Measurements from ENCODE around the gene THNSL1.

Gene THNSL1

DNA sequence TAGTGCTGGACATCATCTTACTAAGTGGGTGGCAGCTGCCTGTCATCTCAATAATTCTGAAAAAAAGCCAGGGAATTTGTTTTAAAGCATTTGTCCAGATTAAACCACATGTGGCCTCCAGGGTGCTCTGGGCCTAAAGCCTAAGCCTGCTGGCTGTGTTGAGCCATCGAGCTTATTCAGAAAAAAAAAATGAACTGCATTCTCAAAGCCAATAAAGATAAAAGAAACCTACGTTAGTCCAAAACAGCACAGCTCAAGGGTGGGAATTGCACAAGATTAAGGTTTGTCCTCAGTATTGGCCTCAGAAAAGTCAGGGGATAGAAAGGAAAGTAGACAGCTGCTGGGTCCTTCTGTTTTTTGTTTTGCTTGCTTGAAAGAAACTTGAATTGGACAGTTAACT lies 41.4 kb upstream of the THNSL1 start:
- H3K4me3 ChIP-seq (ENCODE audit: low read depth, low read length), result no peak overlapping the region
- TF ChIP-seq, protein P1, sequence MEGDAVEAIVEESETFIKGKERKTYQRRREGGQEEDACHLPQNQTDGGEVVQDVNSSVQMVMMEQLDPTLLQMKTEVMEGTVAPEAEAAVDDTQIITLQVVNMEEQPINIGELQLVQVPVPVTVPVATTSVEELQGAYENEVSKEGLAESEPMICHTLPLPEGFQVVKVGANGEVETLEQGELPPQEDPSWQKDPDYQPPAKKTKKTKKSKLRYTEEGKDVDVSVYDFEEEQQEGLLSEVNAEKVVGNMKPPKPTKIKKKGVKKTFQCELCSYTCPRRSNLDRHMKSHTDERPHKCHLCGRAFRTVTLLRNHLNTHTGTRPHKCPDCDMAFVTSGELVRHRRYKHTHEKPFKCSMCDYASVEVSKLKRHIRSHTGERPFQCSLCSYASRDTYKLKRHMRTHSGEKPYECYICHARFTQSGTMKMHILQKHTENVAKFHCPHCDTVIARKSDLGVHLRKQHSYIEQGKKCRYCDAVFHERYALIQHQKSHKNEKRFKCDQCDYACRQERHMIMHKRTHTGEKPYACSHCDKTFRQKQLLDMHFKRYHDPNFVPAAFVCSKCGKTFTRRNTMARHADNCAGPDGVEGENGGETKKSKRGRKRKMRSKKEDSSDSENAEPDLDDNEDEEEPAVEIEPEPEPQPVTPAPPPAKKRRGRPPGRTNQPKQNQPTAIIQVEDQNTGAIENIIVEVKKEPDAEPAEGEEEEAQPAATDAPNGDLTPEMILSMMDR (IDR thresholded peaks at IDR 0.05; ENCODE audit: borderline replicate concordance, insufficient read depth, low read depth, low read length), result no peak

DNA sequence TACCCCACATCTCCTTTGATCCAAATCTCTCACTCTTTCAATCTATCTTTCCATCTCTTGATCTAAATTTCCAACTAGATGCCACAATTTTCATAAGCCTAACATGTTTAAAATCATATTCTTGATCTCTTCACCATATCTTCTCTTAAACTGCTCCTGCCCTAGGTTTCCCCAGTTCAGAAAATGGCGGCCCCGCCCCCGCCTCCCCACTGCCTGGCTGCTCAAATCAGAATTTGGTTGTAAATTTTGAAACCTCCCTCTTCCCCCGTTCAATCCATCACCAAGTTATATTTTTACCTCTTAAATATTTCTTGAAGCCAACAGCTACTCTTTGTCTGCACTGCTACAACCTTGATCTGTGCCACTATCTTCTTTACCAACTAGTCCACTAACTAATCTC lies 36.7 kb upstream of the THNSL1 start:
- TF ChIP-seq, protein P1 (IDR thresholded peaks at IDR 0.05; ENCODE audit: borderline replicate concordance, insufficient read depth, low read depth, low read length), result no peak
- no peak overlapping the region for H3K4me3 ChIP-seq (ENCODE audit: low read depth, low read length)

DNA sequence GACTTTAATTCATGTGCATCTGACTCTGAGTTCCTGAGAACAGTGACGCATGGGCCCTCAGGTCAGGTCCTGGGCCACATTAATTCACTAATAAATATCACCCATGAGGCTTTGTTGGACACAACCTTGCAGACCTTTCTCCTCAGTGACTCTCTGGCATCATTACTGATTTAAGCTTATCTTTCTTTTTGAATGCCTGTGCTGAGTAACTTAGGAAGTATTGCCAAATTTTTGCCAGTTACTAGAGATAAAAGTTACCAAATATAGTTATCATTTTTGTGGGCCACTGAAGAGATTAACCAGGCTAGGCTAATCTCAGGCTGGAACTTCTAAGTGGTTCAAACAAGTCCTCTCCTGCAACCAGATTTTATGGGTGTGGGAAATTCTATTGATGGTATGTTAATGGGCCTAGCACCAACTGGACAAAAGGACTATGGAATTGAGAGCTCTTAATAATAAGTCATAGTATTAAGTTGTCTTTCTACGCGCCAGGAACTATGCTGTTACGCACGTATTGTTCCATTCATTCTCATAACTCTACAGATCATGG lies 35.2 kb upstream of the THNSL1 start:
- TF ChIP-seq, protein P1 (IDR thresholded peaks at IDR 0.05; ENCODE audit: borderline replicate concordance, insufficient read depth, low read depth, low read length), result no peak
- no peak overlapping the region for H3K4me3 ChIP-seq (ENCODE audit: low read depth, low read length)

DNA sequence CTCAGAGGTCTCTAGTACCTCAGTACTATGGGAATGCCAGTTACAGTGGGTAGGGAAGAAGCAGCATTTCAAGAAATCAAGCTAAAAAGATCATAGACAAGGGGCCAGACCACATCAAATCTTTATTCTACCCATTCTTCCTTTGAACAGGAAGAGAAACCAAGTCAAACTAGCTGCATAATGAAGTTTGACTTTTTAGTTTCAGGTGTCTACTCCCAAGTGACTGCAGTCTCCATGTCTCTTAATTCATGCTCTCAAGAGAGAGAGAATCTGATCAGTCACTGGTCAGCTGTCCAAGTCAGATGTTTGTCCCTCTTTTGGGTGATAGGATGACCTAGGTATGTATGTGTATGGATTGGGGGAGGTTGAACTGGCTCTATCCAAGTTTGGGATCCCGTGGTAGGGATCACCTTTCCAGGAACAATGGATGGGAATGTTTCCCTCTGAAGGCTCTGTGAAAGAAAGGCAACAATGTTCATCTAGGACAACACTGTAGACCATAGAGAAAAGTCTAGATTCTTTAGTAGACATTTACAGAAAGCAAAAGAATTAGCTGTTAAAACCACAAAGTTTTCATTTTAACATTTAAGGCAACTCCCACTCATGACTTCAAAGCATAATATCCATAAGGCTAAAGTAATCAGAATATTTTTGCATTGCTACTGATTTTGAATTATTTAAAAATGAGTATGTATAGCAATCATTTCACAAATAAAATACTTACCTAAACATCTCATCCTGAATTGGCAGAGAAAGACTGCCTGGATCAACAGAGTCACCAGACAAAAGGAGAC lies 33.9 kb upstream of the THNSL1 start:
- H3K4me3 ChIP-seq (ENCODE audit: low read depth, low read length), result no peak overlapping the region
- TF ChIP-seq, protein P1 (IDR thresholded peaks at IDR 0.05; ENCODE audit: borderline replicate concordance, insufficient read depth, low read depth, low read length), result no peak

DNA sequence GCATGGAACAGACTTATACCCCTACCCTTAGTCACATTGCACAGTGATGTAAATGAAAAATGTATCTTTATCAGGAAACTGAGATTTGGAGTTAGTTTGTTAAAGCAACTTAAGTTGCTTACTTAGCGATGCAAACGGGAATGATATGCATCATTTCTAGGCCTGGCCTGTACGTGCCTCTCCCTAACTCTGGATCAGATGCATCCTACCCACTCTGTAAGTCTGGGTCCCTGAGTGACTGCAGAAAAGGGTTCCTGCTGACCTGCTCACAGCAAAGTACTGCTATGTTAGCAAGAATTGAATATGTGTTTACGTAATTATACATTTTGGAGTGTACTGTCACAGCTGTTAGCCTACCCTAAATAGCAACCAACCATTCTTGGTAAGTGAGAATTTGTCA lies 33.3 kb upstream of the THNSL1 start:
- no peak overlapping the region for H3K4me3 ChIP-seq (ENCODE audit: low read depth, low read length)
- TF ChIP-seq, protein P1 (IDR thresholded peaks at IDR 0.05; ENCODE audit: borderline replicate concordance, insufficient read depth, low read depth, low read length), result no peak

DNA sequence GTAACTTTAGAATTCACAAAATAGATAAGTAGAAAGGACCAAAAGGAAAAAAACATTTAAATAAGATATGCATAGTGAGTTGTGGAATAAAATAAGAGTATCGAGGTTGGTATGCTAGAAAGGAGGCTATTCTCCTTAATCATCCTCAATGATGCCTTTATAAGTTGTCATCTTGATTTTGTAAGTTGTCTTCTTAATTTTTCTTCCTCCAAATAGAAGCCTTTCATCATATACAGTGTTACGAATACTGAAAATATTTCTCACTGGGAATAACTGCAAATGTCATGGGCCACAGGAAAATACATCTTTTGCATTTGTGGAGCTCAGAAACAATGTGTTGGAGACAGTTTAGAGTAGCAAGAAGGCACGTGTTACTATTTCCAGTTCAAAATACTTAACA lies 32.5 kb upstream of the THNSL1 start:
- TF ChIP-seq, protein P1 (IDR thresholded peaks at IDR 0.05; ENCODE audit: borderline replicate concordance, insufficient read depth, low read depth, low read length), result no peak
- no peak overlapping the region for H3K4me3 ChIP-seq (ENCODE audit: low read depth, low read length)

DNA sequence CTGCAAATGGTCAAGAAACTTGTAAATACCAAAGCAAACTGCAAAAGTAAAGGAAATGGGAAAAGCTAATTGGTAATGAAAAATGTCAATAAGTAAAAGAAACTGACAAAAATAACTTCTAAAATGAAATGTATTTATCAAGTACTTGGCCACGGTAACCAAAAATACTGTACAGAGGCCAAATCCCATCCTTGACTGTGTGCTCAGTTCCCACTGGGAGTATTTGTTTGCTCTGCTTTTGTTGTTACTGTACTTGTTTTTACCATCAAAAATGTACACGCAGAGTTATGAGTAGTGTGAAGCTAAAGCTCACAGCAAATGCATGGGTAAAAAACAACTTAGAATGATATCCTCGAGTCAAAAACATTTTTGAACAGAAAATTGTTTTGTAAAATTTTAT lies 31.5 kb upstream of the THNSL1 start:
- no peak overlapping the region for H3K4me3 ChIP-seq (ENCODE audit: low read depth, low read length)
- TF ChIP-seq, protein P1 (IDR thresholded peaks at IDR 0.05; ENCODE audit: borderline replicate concordance, insufficient read depth, low read depth, low read length), result no peak
